Measurements from ENCODE around the gene DSCAML1.

Gene DSCAML1

GRCh38 chr11:117511931-117512539, 285.0 kb downstream of the DSCAML1 start:
- DNase-seq: no peak

GRCh38 chr11:117511483-117511930, 285.5 kb downstream of the DSCAML1 start:
- DNase-seq: no peak

- no peak for DNase-seq
These were observed 286.4 kb downstream of the DSCAML1 start for GRCh38 chr11:117510646-117511045.

GRCh38 chr11:117509543-117509942, 287.5 kb downstream of the DSCAML1 start:
- no peak for DNase-seq

- DNase-seq: no peak
These were observed 290.0 kb downstream of the DSCAML1 start for GRCh38 chr11:117506971-117507370.

GRCh38 chr11:117505285-117505970, 291.6 kb downstream of the DSCAML1 start:
- DNase-seq: no peak

- no peak for DNase-seq
These were observed 294.3 kb downstream of the DSCAML1 start for GRCh38 chr11:117502779-117503100.

GRCh38 chr11:117502015-117502778, 294.8 kb downstream of the DSCAML1 start:
- no peak for DNase-seq

GRCh38 chr11:117501237-117501898, 295.6 kb downstream of the DSCAML1 start:
- DNase-seq: no peak

- DNase-seq: no peak
These were observed 298.2 kb downstream of the DSCAML1 start for GRCh38 chr11:117498791-117499190.

GRCh38 chr11:117497206-117497951, 299.6 kb downstream of the DSCAML1 start:
- DNase-seq: no peak

GRCh38 chr11:117495357-117495756, 301.7 kb downstream of the DSCAML1 start:
- DNase-seq: no peak

GRCh38 chr11:117492578-117493251, 304.3 kb downstream of the DSCAML1 start:
- no peak for DNase-seq

- no peak for DNase-seq
These were observed 306.1 kb downstream of the DSCAML1 start for GRCh38 chr11:117490911-117491310.

- DNase-seq: no peak
These were observed 306.9 kb downstream of the DSCAML1 start for GRCh38 chr11:117489999-117490679.

- no peak for DNase-seq
These were observed 307.7 kb downstream of the DSCAML1 start for GRCh38 chr11:117488996-117489952.

GRCh38 chr11:117486059-117486458, 311.0 kb downstream of the DSCAML1 start:
- no peak for DNase-seq

GRCh38 chr11:117484156-117484555, 312.9 kb downstream of the DSCAML1 start:
- no peak for DNase-seq

- DNase-seq: no peak
These were observed 313.6 kb downstream of the DSCAML1 start for GRCh38 chr11:117483372-117483771.

- DNase-seq: no peak
These were observed 314.1 kb downstream of the DSCAML1 start for GRCh38 chr11:117482881-117483280.

Data from CD4-positive, alpha-beta T cell treated with Interleukin-4 for 1 hour (primary cell).